Measurements from ENCODE around the gene CD8B. TPM values are rescaled to one million over a fixed set of nuclear protein-coding genes. Genes with fewer than 3 reads are reported as not detected.
A peak's percentile ranks its signal among the peaks of the same experiment; 100 is the strongest.

The CD8B gene
- total and polyA plus RNA-seq, 2 of the 8 experiments (the other 6 are each of a cell fraction or from before 2014, with no cell fraction given), result 0.35 to 0.63 TPM

- TF ChIP-seq CTCF (IDR thresholded peaks at IDR 0.05; ENCODE audit: control extremely low read depth in 1 of 3, insufficient read depth in 1 of 3, low read depth in 1 of 3, low read length in 3 of 3), result no peak
- TF ChIP-seq POLR2AphosphoS5 (IDR thresholded peaks at IDR 0.05; ENCODE audit: low read depth, low read length), result 0 out of 2 replicates have a peak, but pooled peaks have one; percentile 22
- TF ChIP-seq, protein P1, sequence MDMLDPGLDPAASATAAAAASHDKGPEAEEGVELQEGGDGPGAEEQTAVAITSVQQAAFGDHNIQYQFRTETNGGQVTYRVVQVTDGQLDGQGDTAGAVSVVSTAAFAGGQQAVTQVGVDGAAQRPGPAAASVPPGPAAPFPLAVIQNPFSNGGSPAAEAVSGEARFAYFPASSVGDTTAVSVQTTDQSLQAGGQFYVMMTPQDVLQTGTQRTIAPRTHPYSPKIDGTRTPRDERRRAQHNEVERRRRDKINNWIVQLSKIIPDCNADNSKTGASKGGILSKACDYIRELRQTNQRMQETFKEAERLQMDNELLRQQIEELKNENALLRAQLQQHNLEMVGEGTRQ (IDR thresholded peaks at IDR 0.05; ENCODE audit: low read length), result peak; percentile 66
- TF ChIP-seq ATF3 (IDR thresholded peaks at IDR 0.05; ENCODE audit: insufficient read depth, low read depth, low read length), result 0 out of 2 replicates have a peak, but pooled peaks have one; percentile 39
- TF ChIP-seq, protein P2, sequence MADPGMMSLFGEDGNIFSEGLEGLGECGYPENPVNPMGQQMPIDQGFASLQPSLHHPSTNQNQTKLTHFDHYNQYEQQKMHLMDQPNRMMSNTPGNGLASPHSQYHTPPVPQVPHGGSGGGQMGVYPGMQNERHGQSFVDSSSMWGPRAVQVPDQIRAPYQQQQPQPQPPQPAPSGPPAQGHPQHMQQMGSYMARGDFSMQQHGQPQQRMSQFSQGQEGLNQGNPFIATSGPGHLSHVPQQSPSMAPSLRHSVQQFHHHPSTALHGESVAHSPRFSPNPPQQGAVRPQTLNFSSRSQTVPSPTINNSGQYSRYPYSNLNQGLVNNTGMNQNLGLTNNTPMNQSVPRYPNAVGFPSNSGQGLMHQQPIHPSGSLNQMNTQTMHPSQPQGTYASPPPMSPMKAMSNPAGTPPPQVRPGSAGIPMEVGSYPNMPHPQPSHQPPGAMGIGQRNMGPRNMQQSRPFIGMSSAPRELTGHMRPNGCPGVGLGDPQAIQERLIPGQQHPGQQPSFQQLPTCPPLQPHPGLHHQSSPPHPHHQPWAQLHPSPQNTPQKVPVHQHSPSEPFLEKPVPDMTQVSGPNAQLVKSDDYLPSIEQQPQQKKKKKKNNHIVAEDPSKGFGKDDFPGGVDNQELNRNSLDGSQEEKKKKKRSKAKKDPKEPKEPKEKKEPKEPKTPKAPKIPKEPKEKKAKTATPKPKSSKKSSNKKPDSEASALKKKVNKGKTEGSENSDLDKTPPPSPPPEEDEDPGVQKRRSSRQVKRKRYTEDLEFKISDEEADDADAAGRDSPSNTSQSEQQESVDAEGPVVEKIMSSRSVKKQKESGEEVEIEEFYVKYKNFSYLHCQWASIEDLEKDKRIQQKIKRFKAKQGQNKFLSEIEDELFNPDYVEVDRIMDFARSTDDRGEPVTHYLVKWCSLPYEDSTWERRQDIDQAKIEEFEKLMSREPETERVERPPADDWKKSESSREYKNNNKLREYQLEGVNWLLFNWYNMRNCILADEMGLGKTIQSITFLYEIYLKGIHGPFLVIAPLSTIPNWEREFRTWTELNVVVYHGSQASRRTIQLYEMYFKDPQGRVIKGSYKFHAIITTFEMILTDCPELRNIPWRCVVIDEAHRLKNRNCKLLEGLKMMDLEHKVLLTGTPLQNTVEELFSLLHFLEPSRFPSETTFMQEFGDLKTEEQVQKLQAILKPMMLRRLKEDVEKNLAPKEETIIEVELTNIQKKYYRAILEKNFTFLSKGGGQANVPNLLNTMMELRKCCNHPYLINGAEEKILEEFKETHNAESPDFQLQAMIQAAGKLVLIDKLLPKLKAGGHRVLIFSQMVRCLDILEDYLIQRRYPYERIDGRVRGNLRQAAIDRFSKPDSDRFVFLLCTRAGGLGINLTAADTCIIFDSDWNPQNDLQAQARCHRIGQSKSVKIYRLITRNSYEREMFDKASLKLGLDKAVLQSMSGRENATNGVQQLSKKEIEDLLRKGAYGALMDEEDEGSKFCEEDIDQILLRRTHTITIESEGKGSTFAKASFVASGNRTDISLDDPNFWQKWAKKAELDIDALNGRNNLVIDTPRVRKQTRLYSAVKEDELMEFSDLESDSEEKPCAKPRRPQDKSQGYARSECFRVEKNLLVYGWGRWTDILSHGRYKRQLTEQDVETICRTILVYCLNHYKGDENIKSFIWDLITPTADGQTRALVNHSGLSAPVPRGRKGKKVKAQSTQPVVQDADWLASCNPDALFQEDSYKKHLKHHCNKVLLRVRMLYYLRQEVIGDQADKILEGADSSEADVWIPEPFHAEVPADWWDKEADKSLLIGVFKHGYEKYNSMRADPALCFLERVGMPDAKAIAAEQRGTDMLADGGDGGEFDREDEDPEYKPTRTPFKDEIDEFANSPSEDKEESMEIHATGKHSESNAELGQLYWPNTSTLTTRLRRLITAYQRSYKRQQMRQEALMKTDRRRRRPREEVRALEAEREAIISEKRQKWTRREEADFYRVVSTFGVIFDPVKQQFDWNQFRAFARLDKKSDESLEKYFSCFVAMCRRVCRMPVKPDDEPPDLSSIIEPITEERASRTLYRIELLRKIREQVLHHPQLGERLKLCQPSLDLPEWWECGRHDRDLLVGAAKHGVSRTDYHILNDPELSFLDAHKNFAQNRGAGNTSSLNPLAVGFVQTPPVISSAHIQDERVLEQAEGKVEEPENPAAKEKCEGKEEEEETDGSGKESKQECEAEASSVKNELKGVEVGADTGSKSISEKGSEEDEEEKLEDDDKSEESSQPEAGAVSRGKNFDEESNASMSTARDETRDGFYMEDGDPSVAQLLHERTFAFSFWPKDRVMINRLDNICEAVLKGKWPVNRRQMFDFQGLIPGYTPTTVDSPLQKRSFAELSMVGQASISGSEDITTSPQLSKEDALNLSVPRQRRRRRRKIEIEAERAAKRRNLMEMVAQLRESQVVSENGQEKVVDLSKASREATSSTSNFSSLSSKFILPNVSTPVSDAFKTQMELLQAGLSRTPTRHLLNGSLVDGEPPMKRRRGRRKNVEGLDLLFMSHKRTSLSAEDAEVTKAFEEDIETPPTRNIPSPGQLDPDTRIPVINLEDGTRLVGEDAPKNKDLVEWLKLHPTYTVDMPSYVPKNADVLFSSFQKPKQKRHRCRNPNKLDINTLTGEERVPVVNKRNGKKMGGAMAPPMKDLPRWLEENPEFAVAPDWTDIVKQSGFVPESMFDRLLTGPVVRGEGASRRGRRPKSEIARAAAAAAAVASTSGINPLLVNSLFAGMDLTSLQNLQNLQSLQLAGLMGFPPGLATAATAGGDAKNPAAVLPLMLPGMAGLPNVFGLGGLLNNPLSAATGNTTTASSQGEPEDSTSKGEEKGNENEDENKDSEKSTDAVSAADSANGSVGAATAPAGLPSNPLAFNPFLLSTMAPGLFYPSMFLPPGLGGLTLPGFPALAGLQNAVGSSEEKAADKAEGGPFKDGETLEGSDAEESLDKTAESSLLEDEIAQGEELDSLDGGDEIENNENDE (IDR thresholded peaks at IDR 0.05; ENCODE audit: insufficient replicate concordance, low read length), result no peak
These were observed 54.0 kb downstream of the CD8B start (continued) for GRCh38 chr2:86807468-86808275.

Measured in H1 (cell line).